Mesendoderm (in vitro differentiated cells): ENCODE data around the gene PIK3CD.

Experiments
- DNase-seq: peaks from one replicate; pipeline ENCODE4 v3.0.0; 2013
- H2AK5ac ChIP-seq: 2 replicates; pipeline ENCODE4 v1.6.1; 2013; ENCODE audit warnings: low read length, inconsistent platforms
- H2BK120ac ChIP-seq: 2 replicates; pipeline ENCODE4 v1.6.1; 2013; ENCODE audit warnings: low read depth, mild to moderate bottlenecking, low read length, moderate library complexity, mixed read lengths
- H2BK15ac ChIP-seq: replicated peaks from 2 replicates; pipeline ENCODE4 v1.6.1; 2013; ENCODE audit warnings: low read depth, mild to moderate bottlenecking, moderate library complexity
- H2BK5ac ChIP-seq: 2 replicates; pipeline ENCODE4 v1.6.1; 2013; ENCODE audit warnings: low read length, inconsistent platforms
- H3K18ac ChIP-seq: 2 replicates; pipeline ENCODE4 v1.6.1; 2013; ENCODE audit warnings: mild to moderate bottlenecking, low read length, mixed read lengths
- H3K23ac ChIP-seq: one replicate; pipeline ENCODE4 v1.6.1; 2013; ENCODE audit warnings: low read length
- H3K27ac ChIP-seq: 2 replicates; pipeline ENCODE4 v1.5.1; 2013; ENCODE audit warnings: low read depth, mild to moderate bottlenecking, inconsistent platforms, low read length, moderate library complexity
- H3K27me3 ChIP-seq: 2 replicates; pipeline ENCODE4 v1.6.1; 2013; ENCODE audit warnings: low read length, control low read depth, mild to moderate bottlenecking, inconsistent platforms; ENCODE audit not compliant: insufficient read depth, poor library complexity
- H3K36me3 ChIP-seq: 2 replicates; pipeline ENCODE4 v1.6.1; 2013; ENCODE audit warnings: low read length, inconsistent platforms; ENCODE audit not compliant: control insufficient read depth, insufficient read depth
- H3K4ac ChIP-seq: one replicate; pipeline ENCODE4 v1.6.1; 2013; ENCODE audit warnings: low read depth, mild to moderate bottlenecking, low read length, moderate library complexity
- H3K4me1 ChIP-seq: 2 replicates; pipeline ENCODE4 v1.6.1; 2013; ENCODE audit warnings: low read depth, low read length, inconsistent platforms; ENCODE audit not compliant: control insufficient read depth
- H3K4me2 ChIP-seq: 2 replicates; pipeline ENCODE4 v1.6.1; 2013; ENCODE audit warnings: low read length
- H3K4me3 ChIP-seq: 2 replicates; pipeline ENCODE4 v1.5.1; 2013; ENCODE audit warnings: mild to moderate bottlenecking, low read length
- H3K56ac ChIP-seq: one replicate; pipeline ENCODE4 v1.6.1; 2013; ENCODE audit warnings: low read length
- H3K79me1 ChIP-seq: 2 replicates; pipeline ENCODE4 v1.6.1; 2013; ENCODE audit warnings: low read length, inconsistent platforms
- H3K79me2 ChIP-seq: 2 replicates; pipeline ENCODE4 v1.6.1; 2013; ENCODE audit warnings: mild to moderate bottlenecking, low read length; ENCODE audit not compliant: control insufficient read depth, insufficient read depth
- H3K9ac ChIP-seq: 2 replicates; pipeline ENCODE4 v1.6.1; 2013; ENCODE audit warnings: low read length, inconsistent platforms
- H4K5ac ChIP-seq: one replicate; pipeline ENCODE4 v1.6.1; 2013; ENCODE audit warnings: low read length
- H4K8ac ChIP-seq: one replicate; pipeline ENCODE4 v1.6.1; 2013; ENCODE audit warnings: low read depth, mild to moderate bottlenecking, control low read depth, low read length, moderate library complexity
- WGBS: extraction: QIAGEN DNeasy Blood & Tissue Kit; methylation state at CpG from one replicate; pipeline ENCODE4 v1.1.7; 2013; ENCODE audit warnings: low lambda C conversion rate, missing lambda C conversion rate; ENCODE audit not compliant: insufficient coverage; ENCODE audit errors: extremely low coverage; 5-methylcytosine and 5-hydroxymethylcytosine counted together

PIK3CD gene

GRCh38 chr1:9776685-9777084 lies 125.2 kb downstream of the PIK3CD start:
- no peaks in the 10 kb centered on the region for H3K4me1 ChIP-seq
- H3K36me3 ChIP-seq, result peaks cover 2% of the 10 kb centered on the region
- H3K4me3 ChIP-seq, result no peak overlapping the region
- H3K4ac ChIP-seq, result no peak overlapping the region
- H3K9ac ChIP-seq, result no peak overlapping the region
- no peak overlapping the region for H2BK5ac ChIP-seq
- no peaks in the 10 kb centered on the region for H3K79me2 ChIP-seq
- H3K23ac ChIP-seq, result no peak overlapping the region
- H3K27me3 ChIP-seq, result no peaks in the 10 kb centered on the region
- H3K4me2 ChIP-seq, result no peak overlapping the region
- H3K27ac ChIP-seq, result no peak overlapping the region
- H4K8ac ChIP-seq, result no peak overlapping the region
- WGBS, result no CpG with 5 or more reads among the region's 2 CpGs
- H2AK5ac ChIP-seq, result no peak overlapping the region
- H3K79me1 ChIP-seq, result peaks cover 9% of the 10 kb centered on the region
- DNase-seq, result no peak
- H2BK120ac ChIP-seq, result no peak overlapping the region
- no peak overlapping the region for H3K18ac ChIP-seq
- no peak overlapping the region for H3K56ac ChIP-seq
- H2BK15ac ChIP-seq, result no peak overlapping the region
- H4K5ac ChIP-seq, result no peak overlapping the region
